ENCODE data around the gene SERPINA3.

GRCh38 chr14:94570440-94570839, 41.8 kb upstream of the SERPINA3 start:
- TF ChIP-seq, protein P1, sequence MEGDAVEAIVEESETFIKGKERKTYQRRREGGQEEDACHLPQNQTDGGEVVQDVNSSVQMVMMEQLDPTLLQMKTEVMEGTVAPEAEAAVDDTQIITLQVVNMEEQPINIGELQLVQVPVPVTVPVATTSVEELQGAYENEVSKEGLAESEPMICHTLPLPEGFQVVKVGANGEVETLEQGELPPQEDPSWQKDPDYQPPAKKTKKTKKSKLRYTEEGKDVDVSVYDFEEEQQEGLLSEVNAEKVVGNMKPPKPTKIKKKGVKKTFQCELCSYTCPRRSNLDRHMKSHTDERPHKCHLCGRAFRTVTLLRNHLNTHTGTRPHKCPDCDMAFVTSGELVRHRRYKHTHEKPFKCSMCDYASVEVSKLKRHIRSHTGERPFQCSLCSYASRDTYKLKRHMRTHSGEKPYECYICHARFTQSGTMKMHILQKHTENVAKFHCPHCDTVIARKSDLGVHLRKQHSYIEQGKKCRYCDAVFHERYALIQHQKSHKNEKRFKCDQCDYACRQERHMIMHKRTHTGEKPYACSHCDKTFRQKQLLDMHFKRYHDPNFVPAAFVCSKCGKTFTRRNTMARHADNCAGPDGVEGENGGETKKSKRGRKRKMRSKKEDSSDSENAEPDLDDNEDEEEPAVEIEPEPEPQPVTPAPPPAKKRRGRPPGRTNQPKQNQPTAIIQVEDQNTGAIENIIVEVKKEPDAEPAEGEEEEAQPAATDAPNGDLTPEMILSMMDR (IDR thresholded peaks at IDR 0.05) = no peak
- TF ChIP-seq POLR2A (IDR thresholded peaks at IDR 0.05) (no peak), EP300 (IDR thresholded peaks at IDR 0.05) (no peak)

Data from suprapubic skin (tissue), 3 donors.